Activated effector memory CD4-positive, alpha-beta T cell treated with Interleukin-2 at 50 U/mL for 16 hours (primary cell): Measurements from ENCODE around the gene PEAK1.
"Not testable (repeated sequence)": the region's sequence is repeated elsewhere in the genome, so short reads cannot be mapped to it uniquely, and the experiment has no call there.

Experiments
- DNase-seq: peaks from one replicate; pipeline ENCODE4 v3.0.0-alpha.2; 2020

Gene PEAK1

GRCh38 chr15:77425104-77425503 is 5.2 kb upstream of the PEAK1 start:
- DNase-seq, result no peak

- no peak for DNase-seq
Observed at GRCh38 chr15:77421370-77421700, 1.4 kb upstream of the PEAK1 start.

GRCh38 chr15:77420610-77421369 is 886 bp upstream of the PEAK1 start, which contains the start of gene HMG20A:
HMG20A (plus strand) TSS chr15:77420888; CDS start chr15:77458408, 37,520 bp downstream.
- peak; percentile 41 for DNase-seq

GRCh38 chr15:77418966-77419835 is 703 bp downstream of the PEAK1 start:
- peak; percentile 7 for DNase-seq

GRCh38 chr15:77418391-77418965 is 1.4 kb downstream of the PEAK1 start:
- DNase-seq, result no peak

- no peak for DNase-seq
Observed at GRCh38 chr15:77417602-77418001, 2.3 kb downstream of the PEAK1 start.

GRCh38 chr15:77416954-77417353 is 3.0 kb downstream of the PEAK1 start:
- DNase-seq, result no peak

GRCh38 chr15:77416148-77416455 is 3.8 kb downstream of the PEAK1 start:
- DNase-seq, result no peak

- DNase-seq, result no peak
Observed at GRCh38 chr15:77415450-77416147, 4.3 kb downstream of the PEAK1 start.

- DNase-seq, result no peak
Observed at GRCh38 chr15:77414789-77415442, 5.0 kb downstream of the PEAK1 start.

GRCh38 chr15:77413699-77414349 is 6.1 kb downstream of the PEAK1 start:
- DNase-seq, result no peak

- DNase-seq, result no peak
Observed at GRCh38 chr15:77412972-77413698, 6.8 kb downstream of the PEAK1 start.

- no peak for DNase-seq
Observed at GRCh38 chr15:77411619-77411976, 8.3 kb downstream of the PEAK1 start.

- no peak for DNase-seq
Observed at GRCh38 chr15:77410701-77411618, 8.9 kb downstream of the PEAK1 start.

- not testable (repeated sequence) for DNase-seq
Observed at GRCh38 chr15:77410157-77410500, 9.8 kb downstream of the PEAK1 start.

- no peak for DNase-seq
Observed at GRCh38 chr15:77409259-77410156, 10.4 kb downstream of the PEAK1 start.

GRCh38 chr15:77406846-77407245 is 13.1 kb downstream of the PEAK1 start:
- DNase-seq, result no peak

GRCh38 chr15:77406173-77406759 is 13.6 kb downstream of the PEAK1 start:
- DNase-seq, result not testable (repeated sequence)
